Immature natural killer cell (primary cell): Measurements from ENCODE around the gene AGO3. TPM values are rescaled to one million over a fixed set of nuclear protein-coding genes. Genes with fewer than 3 reads are reported as not detected.

ENCODE experiments used
- DNase-seq, 3 donors: peaks; one replicate each; pipeline ENCODE4 v3.0.0; 2022; ENCODE audit warnings: mixed read lengths in 1 of 3
- H3K27ac Mint-ChIP-seq, 6 donors: one replicate each; pipeline ENCODE4 v1.8.0; 2020; ENCODE audit warnings: mixed read lengths in 6 of 6, mild to moderate bottlenecking in 5 of 6, inconsistent platforms in 4 of 6, moderate library complexity in 3 of 6
- H3K27me3 Mint-ChIP-seq, 3 donors: one replicate each; pipeline ENCODE4 v1.8.0; 2020 to 2021; ENCODE audit warnings: low read depth in 3 of 3, mild to moderate bottlenecking in 3 of 3, mixed read lengths in 3 of 3, moderate library complexity in 3 of 3, inconsistent platforms in 1 of 3
- H3K36me3 Mint-ChIP-seq, 3 donors: one replicate each; pipeline ENCODE4 v1.8.0; 2020; ENCODE audit warnings: mixed read lengths in 3 of 3, inconsistent platforms in 2 of 3, mild to moderate bottlenecking in 2 of 3
- H3K4me1 Mint-ChIP-seq, 2 donors: one replicate each; pipeline ENCODE4 v1.8.0; 2020; ENCODE audit warnings: inconsistent platforms in 2 of 2, mild to moderate bottlenecking in 2 of 2, mixed read lengths in 2 of 2, moderate library complexity in 1 of 2
- H3K4me3 Mint-ChIP-seq, 5 donors: one replicate each; pipeline ENCODE4 v1.8.0; 2020; ENCODE audit warnings: mild to moderate bottlenecking in 5 of 5, mixed read lengths in 5 of 5, inconsistent platforms in 3 of 5, moderate library complexity in 3 of 5
- H3K9me3 Mint-ChIP-seq, 6 donors: one replicate each; pipeline ENCODE4 v1.8.0; 2020; ENCODE audit warnings: mild to moderate bottlenecking in 6 of 6, mixed read lengths in 6 of 6, inconsistent platforms in 4 of 6, moderate library complexity in 3 of 6
- polyA plus RNA-seq, 3 donors: library from polyadenylated mRNA; unstranded; fragments of 300-500 nt; fragmentation: Illumina TruSeq; gene quantifications; one replicate each; pipeline ENCODE4 v1.2.3, GENCODE V29; 2021

AGO3 gene
- polyA plus RNA-seq, 3 donors from 2014 or later, result 6.9 to 12.8 (median 9.3) TPM

DNA sequence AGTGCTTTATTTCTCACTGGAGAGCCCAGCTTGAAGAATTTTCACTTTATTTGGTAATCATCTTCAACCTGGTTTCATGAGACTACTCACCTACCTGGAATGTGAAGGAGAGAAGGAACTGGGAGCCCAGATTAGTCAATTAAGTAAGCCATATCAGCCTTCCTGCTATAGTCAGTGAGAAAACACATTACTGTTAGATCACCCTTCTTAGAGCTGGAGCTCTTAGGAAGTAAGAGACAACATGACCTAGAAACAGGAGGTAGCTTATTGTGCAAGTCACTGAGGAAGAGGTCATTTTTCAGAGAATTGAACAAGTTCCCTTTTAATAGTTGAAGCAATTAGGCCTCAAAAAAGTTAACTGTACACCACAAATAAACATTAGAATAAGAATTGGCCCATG, 103.8 kb downstream of the AGO3 start:
- Mint-ChIP-seq H3K4me3 (no peak overlapping the region), H3K4me1 (no peaks in the 10 kb centered on the region), H3K27ac (peak overlapping the region in 2 of 6 donors; percentile 12 to 69), H3K36me3 (peaks cover 23 to 43% (median 37%) of the 10 kb centered on the region in 3 donors), H3K9me3 (no peaks in the 10 kb centered on the region), H3K27me3 (peaks cover 0 to 2% (median 0%) of the 10 kb centered on the region in 3 donors)
- DNase-seq, result no peak

DNA sequence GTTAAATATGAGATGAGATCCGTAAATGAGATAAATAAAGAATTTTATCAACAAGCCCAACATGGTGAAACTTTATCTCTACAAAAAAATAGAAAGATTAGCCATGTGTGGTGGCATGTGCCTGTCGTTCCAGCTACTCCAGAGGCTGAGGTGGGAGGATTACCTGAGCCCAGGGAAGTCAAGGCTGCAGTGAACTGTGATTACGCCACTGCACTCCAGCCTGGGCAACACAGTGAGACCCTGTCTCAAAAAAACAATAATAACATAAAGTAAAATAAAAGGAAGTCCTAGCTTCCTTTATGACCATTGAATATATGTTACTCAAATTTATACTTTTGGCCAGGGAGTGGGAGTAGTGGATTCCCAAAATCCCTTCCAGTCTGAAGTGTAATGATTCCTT, 104.2 kb downstream of the AGO3 start:
- H3K9me3 Mint-ChIP-seq, result no peaks in the 10 kb centered on the region
- H3K27me3 Mint-ChIP-seq, result peaks cover 0 to 2% (median 0%) of the 10 kb centered on the region in 3 donors
- no peaks in the 10 kb centered on the region for H3K4me1 Mint-ChIP-seq
- H3K27ac Mint-ChIP-seq, result peak overlapping the region in 1 of 6 donors; percentile 12
- no peak overlapping the region for H3K4me3 Mint-ChIP-seq
- DNase-seq, result no peak
- peaks cover 23 to 47% (median 41%) of the 10 kb centered on the region in 3 donors for H3K36me3 Mint-ChIP-seq

DNA sequence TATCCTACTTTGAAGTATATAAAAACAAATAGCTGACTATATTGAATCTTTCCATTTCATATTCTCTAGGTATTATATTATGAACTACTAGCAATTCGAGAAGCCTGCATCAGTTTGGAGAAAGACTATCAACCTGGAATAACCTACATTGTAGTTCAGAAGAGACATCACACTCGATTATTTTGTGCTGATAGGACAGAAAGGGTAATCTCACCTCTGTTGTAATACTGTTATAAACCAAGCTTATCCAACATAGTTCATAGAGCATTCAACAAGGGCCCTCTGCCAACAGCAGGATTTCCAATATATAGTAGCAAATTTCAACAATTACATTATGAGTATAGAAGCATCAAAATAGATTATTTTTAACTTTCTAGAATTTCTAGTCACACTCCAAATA, 109.3 kb downstream of the AGO3 start:
- Mint-ChIP-seq H3K9me3 (no peaks in the 10 kb centered on the region), H3K4me3 (no peak overlapping the region), H3K27me3 (no peaks in the 10 kb centered on the region), H3K4me1 (no peaks in the 10 kb centered on the region), H3K36me3 (peaks cover 15 to 31% (median 30%) of the 10 kb centered on the region in 3 donors), H3K27ac (no peak overlapping the region)
- DNase-seq, result no peak

DNA sequence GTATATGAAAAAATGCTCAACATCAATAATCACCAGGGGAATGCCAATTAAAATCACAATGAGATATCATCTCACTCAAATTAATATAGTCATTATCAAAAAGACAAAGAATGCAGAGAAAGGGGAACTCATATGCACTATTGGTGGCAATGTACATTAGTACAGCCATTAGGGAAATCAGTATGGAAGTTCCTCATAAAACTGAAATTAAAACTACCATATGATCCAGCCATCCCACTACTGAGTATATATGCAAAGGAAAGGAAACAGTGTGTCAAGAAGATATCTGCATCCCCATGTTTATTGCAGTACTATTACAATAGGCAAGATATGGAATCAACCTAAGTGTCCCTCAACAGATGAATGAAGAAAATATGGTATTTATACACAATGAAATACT, 120.9 kb downstream of the AGO3 start:
- H3K4me1 Mint-ChIP-seq, result no peaks in the 10 kb centered on the region
- H3K4me3 Mint-ChIP-seq, result no peak overlapping the region
- no peak for DNase-seq
- peaks cover 20 to 40% (median 25%) of the 10 kb centered on the region in 3 donors for H3K36me3 Mint-ChIP-seq
- peak overlapping the region in 1 of 6 donors; percentile 10 for H3K27ac Mint-ChIP-seq
- H3K9me3 Mint-ChIP-seq, result peaks cover 0 to 4% (median 0%) of the 10 kb centered on the region in 6 donors
- no peaks in the 10 kb centered on the region for H3K27me3 Mint-ChIP-seq

DNA sequence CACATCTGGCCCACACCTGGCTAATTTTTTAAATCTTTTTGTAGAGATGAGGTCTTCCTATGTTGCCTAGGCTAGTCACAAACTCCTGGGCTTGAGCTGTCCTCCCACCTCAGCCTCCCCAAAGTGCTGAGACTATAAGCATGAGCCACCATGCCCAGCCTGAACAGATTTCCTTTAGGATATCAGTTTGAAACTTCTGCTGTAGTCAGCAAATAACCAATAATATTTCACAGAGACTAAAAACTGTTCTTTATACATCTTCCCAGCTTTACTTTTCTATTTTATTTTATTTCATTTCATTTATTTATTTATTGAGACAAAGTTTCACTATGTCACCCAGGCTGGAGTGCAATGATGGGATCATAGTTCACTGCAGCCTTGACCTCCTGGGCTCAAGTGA, 123.1 kb downstream of the AGO3 start:
- no peak for DNase-seq
- Mint-ChIP-seq H3K9me3 (no peaks in the 10 kb centered on the region), H3K27me3 (no peaks in the 10 kb centered on the region), H3K4me1 (no peaks in the 10 kb centered on the region), H3K4me3 (no peak overlapping the region), H3K36me3 (peaks cover 17 to 23% (median 21%) of the 10 kb centered on the region in 3 donors), H3K27ac (no peak overlapping the region)

DNA sequence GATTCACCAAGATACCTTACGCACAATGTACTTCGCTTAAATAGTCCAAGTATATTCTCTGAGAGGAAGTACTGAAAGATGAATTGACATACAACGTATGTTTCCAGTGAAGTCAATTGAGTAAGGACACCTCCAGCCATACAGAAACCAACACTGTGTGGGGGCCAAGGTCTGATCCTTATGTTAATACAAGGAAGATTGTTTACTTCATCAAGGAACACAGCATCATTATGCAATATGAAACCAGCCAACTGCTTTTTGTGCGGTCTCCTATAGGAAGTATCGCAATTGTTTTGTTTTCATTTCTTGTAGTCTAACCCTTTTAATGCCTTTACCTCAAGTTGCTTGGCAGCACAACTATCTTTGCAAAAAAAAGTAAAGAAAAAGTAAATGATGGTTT, 124.8 kb downstream of the AGO3 start:
- Mint-ChIP-seq H3K4me1 (no peaks in the 10 kb centered on the region), H3K9me3 (no peaks in the 10 kb centered on the region), H3K4me3 (no peak overlapping the region), H3K27me3 (no peaks in the 10 kb centered on the region), H3K27ac (no peak overlapping the region), H3K36me3 (peaks cover 9 to 23% (median 21%) of the 10 kb centered on the region in 3 donors)
- no peak for DNase-seq

DNA sequence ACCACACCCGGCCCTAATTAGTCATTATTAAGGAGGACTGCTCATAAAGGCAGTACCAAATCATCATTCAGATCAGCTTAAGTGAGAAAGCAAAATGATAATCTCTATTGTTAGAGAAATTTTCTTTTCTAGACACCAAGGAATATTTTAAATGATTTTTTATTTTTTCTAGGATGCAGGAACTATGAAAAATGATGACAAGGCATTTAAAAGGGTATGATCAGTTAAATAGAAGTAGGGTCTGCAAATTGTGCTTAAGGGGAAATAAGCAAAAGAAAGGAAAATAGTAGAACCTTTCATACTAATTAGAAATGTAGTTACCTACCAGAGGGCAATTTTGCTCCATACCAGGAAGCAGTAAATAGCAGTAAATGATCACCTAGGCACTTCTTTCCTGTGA, 131.4 kb downstream of the AGO3 start:
- Mint-ChIP-seq H3K4me3 (no peak overlapping the region), H3K4me1 (no peaks in the 10 kb centered on the region), H3K36me3 (peaks cover 5 to 12% (median 12%) of the 10 kb centered on the region in 3 donors), H3K27ac (no peak overlapping the region), H3K27me3 (no peaks in the 10 kb centered on the region), H3K9me3 (no peaks in the 10 kb centered on the region)
- no peak for DNase-seq

DNA sequence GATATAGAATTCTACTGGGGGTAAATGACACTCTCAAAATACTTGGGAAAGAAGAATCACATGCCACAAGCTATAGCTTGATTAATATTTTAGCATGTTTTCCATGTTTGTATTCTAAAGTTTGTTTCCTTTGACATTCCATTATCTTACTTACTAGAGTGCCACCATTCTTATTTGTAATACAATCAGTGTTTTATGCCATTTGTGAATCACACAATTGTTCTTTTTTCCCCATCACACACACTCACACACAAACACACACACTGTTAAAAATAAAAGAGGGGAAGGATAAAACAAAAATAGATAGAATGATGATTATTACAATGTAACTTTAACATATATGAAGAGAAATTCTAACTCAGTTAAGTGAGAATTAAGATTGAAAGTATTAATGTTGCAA, 137.0 kb downstream of the AGO3 start:
- Mint-ChIP-seq H3K9me3 (no peaks in the 10 kb centered on the region), H3K4me1 (no peaks in the 10 kb centered on the region), H3K4me3 (no peak overlapping the region), H3K36me3 (no peaks in the 10 kb centered on the region), H3K27me3 (no peaks in the 10 kb centered on the region), H3K27ac (no peak overlapping the region)
- DNase-seq, result no peak

DNA sequence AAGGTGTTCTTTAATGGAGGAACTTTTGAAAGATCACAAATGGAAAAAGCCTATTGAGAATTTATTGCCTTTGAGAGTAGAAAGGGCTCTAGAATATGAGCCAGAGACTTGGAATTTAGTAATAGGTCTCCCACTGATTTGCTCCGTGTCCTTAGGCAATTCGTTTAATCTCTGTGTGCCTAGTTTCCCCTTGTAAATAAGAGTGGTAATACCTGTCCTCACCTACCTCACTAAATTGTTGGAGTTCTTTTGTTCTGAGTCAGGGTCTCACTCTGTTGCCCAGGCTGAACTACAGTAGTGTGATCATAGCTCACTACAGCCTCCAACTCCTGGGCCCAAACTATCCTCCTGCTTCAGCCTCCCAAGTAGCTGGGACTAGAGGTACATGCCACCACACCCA, 138.0 kb downstream of the AGO3 start:
- peak overlapping the region in 1 of 6 donors; percentile 40 for H3K27ac Mint-ChIP-seq
- H3K9me3 Mint-ChIP-seq, result no peaks in the 10 kb centered on the region
- no peaks in the 10 kb centered on the region for H3K4me1 Mint-ChIP-seq
- no peaks in the 10 kb centered on the region for H3K36me3 Mint-ChIP-seq
- no peak overlapping the region for H3K4me3 Mint-ChIP-seq
- DNase-seq, result no peak
- H3K27me3 Mint-ChIP-seq, result no peaks in the 10 kb centered on the region

DNA sequence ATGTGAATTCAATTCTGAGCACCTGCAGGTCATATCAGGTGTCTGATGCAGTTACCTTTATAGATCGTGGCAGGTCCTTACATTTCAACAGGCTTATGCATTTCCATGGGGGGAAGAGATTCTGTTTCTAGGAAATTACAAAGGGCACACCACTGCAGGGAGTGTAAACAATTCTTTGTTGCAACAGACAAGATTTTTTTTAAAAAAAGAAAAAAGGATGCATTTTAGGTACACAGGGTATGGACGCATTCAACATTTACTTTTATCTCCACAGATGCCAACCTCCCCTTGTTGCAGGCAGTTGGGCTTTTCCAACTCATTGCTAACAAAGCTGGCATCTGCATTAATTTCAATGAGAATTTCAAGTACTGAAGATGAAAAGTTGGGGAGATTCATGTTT, 139.4 kb downstream of the AGO3 start:
- Mint-ChIP-seq H3K27ac (no peak overlapping the region), H3K27me3 (no peaks in the 10 kb centered on the region), H3K36me3 (no peaks in the 10 kb centered on the region), H3K4me3 (no peak overlapping the region), H3K9me3 (no peaks in the 10 kb centered on the region), H3K4me1 (no peaks in the 10 kb centered on the region)
- no peak for DNase-seq

DNA sequence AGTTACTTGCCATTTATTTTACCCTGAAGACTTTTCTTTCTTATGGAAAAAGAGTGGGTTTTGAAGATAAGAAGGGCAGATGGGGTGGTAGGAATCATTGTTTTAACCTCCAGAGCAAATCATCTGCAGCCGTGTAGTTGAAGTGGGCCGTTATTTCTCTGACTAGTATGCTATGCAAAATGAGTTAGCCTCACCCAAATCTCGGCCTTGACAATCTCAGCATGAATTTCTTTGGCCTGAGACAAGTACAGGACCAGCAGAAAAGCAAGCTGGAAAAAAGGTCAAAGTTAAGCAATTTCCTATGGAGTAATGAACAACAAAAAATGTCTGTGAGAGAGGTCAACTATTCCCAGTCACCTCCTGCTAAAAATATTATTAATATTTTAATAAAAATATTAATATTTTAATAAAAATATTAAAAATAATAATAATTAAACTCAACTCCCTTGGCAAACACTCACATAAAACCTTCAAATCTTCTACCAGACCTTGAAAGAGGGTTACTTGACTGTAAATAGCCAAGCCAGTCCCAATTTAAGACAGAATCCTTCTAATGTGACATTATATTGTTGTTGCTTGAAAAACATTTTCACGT, 146.2 kb downstream of the AGO3 start:
- no peaks in the 10 kb centered on the region for H3K36me3 Mint-ChIP-seq
- no peaks in the 10 kb centered on the region for H3K4me1 Mint-ChIP-seq

DNA sequence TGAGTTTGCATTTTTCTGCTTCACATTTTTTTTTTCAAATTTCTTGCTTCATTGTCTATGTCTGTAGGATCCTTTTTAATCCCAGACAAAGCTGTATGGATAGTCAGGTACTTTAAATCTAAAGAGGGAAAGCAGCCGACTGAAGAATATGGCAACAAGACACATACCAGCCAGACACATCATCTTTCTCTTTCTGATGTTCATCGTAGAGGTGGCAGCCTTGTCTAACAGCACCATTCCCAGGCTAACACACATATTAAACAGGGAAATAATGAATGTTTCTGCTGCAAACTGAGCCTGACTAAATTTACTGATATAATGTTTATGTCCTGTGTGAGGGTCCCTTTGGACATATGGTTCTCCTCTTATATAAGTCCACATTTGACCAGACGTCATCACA, 149.3 kb downstream of the AGO3 start:
- Mint-ChIP-seq H3K27ac (no peak overlapping the region), H3K9me3 (no peaks in the 10 kb centered on the region), H3K4me3 (no peak overlapping the region), H3K36me3 (no peaks in the 10 kb centered on the region), H3K4me1 (no peaks in the 10 kb centered on the region), H3K27me3 (peaks cover 3 to 18% (median 3%) of the 10 kb centered on the region in 3 donors)
- no peak for DNase-seq

More for the DNA sequence above, 146.2 kb downstream of the AGO3 start:
- Mint-ChIP-seq H3K4me3 (no peak overlapping the region), H3K27ac (no peak overlapping the region), H3K27me3 (peaks cover 0 to 15% (median 0%) of the 10 kb centered on the region in 3 donors), H3K9me3 (no peaks in the 10 kb centered on the region)
- no peak for DNase-seq

DNA sequence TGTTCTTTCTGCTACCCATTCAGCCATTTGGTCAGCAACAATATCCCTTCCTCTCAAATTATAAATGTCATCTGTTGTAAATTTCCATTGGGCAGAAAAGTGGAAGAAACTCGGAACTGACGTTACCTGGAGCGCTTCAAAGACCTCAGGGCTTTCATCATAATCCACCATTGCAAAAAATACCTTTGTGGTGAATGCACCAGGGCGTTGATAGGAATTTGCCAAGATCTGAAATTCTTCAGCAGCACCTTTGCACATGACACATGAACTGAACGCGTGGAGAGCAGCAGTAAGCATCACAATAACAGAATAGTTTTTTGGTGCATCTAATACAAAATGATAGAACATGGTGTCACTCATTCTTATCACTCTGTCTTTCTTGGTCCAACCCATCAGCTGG, 149.9 kb downstream of the AGO3 start:
- no peaks in the 10 kb centered on the region for H3K36me3 Mint-ChIP-seq
- peaks cover 3 to 21% (median 7%) of the 10 kb centered on the region in 3 donors for H3K27me3 Mint-ChIP-seq
- no peak for DNase-seq
- no peaks in the 10 kb centered on the region for H3K4me1 Mint-ChIP-seq
- H3K9me3 Mint-ChIP-seq, result no peaks in the 10 kb centered on the region
- no peak overlapping the region for H3K4me3 Mint-ChIP-seq
- no peak overlapping the region for H3K27ac Mint-ChIP-seq

DNA sequence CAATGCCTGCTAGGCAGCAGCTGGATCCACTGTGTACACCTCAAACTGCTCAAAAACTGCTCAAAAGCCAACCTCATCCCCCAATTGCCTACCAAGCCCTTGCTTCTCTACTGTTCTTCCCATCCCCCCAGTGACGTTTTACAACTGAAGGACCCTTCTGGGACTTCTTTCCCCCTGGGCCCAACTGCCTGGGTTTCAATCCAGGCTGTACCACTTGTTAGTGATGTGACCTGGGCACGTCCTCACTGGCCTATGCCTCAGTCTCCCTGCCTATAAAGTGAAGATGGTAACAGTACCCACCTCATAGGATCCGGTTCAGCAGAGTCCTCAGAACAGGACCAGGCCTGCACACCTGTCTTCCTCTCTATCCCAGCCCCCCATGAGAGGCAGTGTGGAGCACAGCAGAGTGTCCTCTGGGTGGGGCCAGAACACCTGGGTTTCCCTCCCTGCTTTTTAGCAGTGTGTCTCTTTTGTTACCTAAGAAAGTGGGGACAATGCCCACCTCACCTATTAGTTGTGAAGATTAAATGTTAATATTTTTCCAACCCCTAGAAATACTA, 151.1 kb downstream of the AGO3 start:
- no peaks in the 10 kb centered on the region for H3K9me3 Mint-ChIP-seq

DNA sequence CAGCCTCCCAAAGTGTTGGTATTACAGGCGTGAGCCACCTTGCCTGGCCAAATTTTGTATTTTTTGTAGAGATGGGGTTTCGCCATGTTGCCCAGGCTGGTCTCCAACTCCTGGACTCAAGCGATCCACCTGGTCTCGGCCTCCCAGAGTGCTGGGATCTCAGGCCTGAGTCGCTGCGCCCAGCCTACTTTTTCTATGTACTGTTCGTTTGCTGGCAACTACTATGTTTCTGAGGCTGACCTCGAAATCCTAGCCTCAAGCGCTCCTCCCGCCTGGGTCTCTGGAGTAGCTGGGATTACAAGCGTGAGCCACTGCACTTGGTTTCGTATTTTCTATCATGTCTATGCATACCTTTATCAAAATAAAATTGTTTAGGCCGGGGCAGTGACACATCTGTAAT, 152.3 kb downstream of the AGO3 start:
- H3K27me3 Mint-ChIP-seq, result peaks cover 5 to 28% (median 10%) of the 10 kb centered on the region in 3 donors
- no peak overlapping the region for H3K4me3 Mint-ChIP-seq
- H3K36me3 Mint-ChIP-seq, result no peaks in the 10 kb centered on the region
- peaks cover 0 to 4% of the 10 kb centered on the region in 2 donors for H3K4me1 Mint-ChIP-seq
- no peak overlapping the region for H3K27ac Mint-ChIP-seq
- no peak for DNase-seq
- H3K9me3 Mint-ChIP-seq, result no peaks in the 10 kb centered on the region

More for the DNA sequence above, 151.1 kb downstream of the AGO3 start:
- peaks cover 0 to 3% of the 10 kb centered on the region in 2 donors for H3K4me1 Mint-ChIP-seq
- no peaks in the 10 kb centered on the region for H3K36me3 Mint-ChIP-seq
- no peak overlapping the region for H3K27ac Mint-ChIP-seq
- no peak overlapping the region for H3K4me3 Mint-ChIP-seq
- no peak for DNase-seq
- H3K27me3 Mint-ChIP-seq, result peaks cover 4 to 25% (median 10%) of the 10 kb centered on the region in 3 donors
